Measurements from ENCODE around the gene DRC3.
A peak's percentile ranks its signal among the peaks of the same experiment; 100 is the strongest.

The DRC3 gene

GRCh38 chr17:17960500-17961030 is 12.1 kb upstream of the DRC3 start:
- no peak for DNase-seq
- intact Hi-C loops (cut with DNase I): no loop called here

- intact Hi-C loops (cut with DNase I): no loop called here
- DNase-seq: peak in 2 of 42 donors; percentile 31 to 57
Observed at GRCh38 chr17:17963066-17963465, 9.6 kb upstream of the DRC3 start.

GRCh38 chr17:17963694-17964436 is 8.8 kb upstream of the DRC3 start:
- intact Hi-C loops (cut with DNase I): no loop called here

GRCh38 chr17:17964710-17965109 is 8.0 kb upstream of the DRC3 start:
- intact Hi-C loops (cut with DNase I): no loop called here
- DNase-seq: no peak

More at GRCh38 chr17:17963694-17964436, 8.8 kb upstream of the DRC3 start:
- DNase-seq: no peak

- peak in 11 of 42 donors; percentile 12 to 61 (median 27) for DNase-seq
Observed at GRCh38 chr17:17965152-17965721, 7.4 kb upstream of the DRC3 start.

GRCh38 chr17:17966399-17966798 is 6.3 kb upstream of the DRC3 start:
- DNase-seq: no peak
- intact Hi-C loops (cut with DNase I): no loop called here

More at GRCh38 chr17:17965152-17965721, 7.4 kb upstream of the DRC3 start:
- intact Hi-C loops (cut with DNase I): no loop called here

GRCh38 chr17:17970699-17971430 is 1.8 kb upstream of the DRC3 start:
- DNase-seq: no peak
- intact Hi-C loops (cut with DNase I): loop anchor here (5.0 kb wide), 2 partner anchors 44 to 71 kb away; no protein-coding TSS in a partner anchor

GRCh38 chr17:17971431-17972125 is 1.1 kb upstream of the DRC3 start:
- intact Hi-C loops (cut with DNase I): loop anchor here (5.0 kb wide), 2 partner anchors 44 to 71 kb away; no protein-coding TSS in a partner anchor
- DNase-seq: peak in 36 of 42 donors; percentile 13 to 62 (median 36)

GRCh38 chr17:17972952-17973254 is 241 bp downstream of the DRC3 start:
- no peak for DNase-seq
- intact Hi-C loops (cut with DNase I): loop anchor here (5.0 kb wide), 2 partner anchors 46 to 69 kb away; no protein-coding TSS in a partner anchor

- DNase-seq: no peak
- intact Hi-C loops (cut with DNase I): no loop called here
Observed at GRCh38 chr17:17975436-17975835, 2.8 kb downstream of the DRC3 start.

- intact Hi-C loops (cut with DNase I): no loop called here
Observed at GRCh38 chr17:17976931-17977570, 4.4 kb downstream of the DRC3 start.

GRCh38 chr17:17978481-17979424 is 6.1 kb downstream of the DRC3 start:
- DNase-seq: no peak
- intact Hi-C loops (cut with DNase I): no loop called here

More at GRCh38 chr17:17976931-17977570, 4.4 kb downstream of the DRC3 start:
- peak in 2 of 42 donors; percentile 32 to 40 for DNase-seq

- DNase-seq: no peak
- intact Hi-C loops (cut with DNase I): no loop called here
Observed at GRCh38 chr17:17979778-17980177, 7.1 kb downstream of the DRC3 start.

GRCh38 chr17:17981330-17981729 is 8.7 kb downstream of the DRC3 start:
- intact Hi-C loops (cut with DNase I): no loop called here
- DNase-seq: no peak

GRCh38 chr17:17982801-17983200 is 10.1 kb downstream of the DRC3 start:
- intact Hi-C loops (cut with DNase I): no loop called here
- DNase-seq: no peak

- no peak for DNase-seq
- intact Hi-C loops (cut with DNase I): no loop called here
Observed at GRCh38 chr17:17983376-17983775, 10.7 kb downstream of the DRC3 start.

GRCh38 chr17:17983776-17984175 is 11.1 kb downstream of the DRC3 start:
- intact Hi-C loops (cut with DNase I): no loop called here
- no peak for DNase-seq

GRCh38 chr17:17985153-17985552 is 12.5 kb downstream of the DRC3 start:
- no peak for DNase-seq
- intact Hi-C loops (cut with DNase I): no loop called here

All from head of caudate nucleus (tissue), 42 donors.